OCI-LY7 (cell line): ENCODE measurements around the gene CD300E.

Experiments used
- CTCF ChIP-seq: fragments of 200-600 bp; sonication (generic); conservative IDR thresholded peaks from 2 replicates; pipeline ENCODE4 v1.5.1; 2014; ENCODE audit warnings: mild to moderate bottlenecking, antibody characterized with exemption, low read length, moderate library complexity, mixed read lengths
- EZH2phosphoT487 ChIP-seq: fragments of 200-600 bp; sonication (generic); IDR thresholded peaks from 2 replicates; pipeline ENCODE4 v1.6.1; 2018; ENCODE audit warnings: low read depth, borderline replicate concordance, mild to moderate bottlenecking, mixed run types, antibody characterized with exemption, low read length, moderate library complexity, mixed read lengths

- no peak for TF ChIP-seq CTCF
- no peak for TF ChIP-seq EZH2phosphoT487
Observed at GRCh38 chr17:74579900-74580299, 43.6 kb downstream of the CD300E start.
